Endothelial cell of umbilical vein (primary cell): Measurements from ENCODE around the gene SPINK4. TPM values are rescaled to one million over a fixed set of nuclear protein-coding genes. Genes with fewer than 3 reads are reported as not detected.

Source experiments
- BruUV-seq: library from RNA; stranded (reverse); fragments of 400-500 nt; replicated peaks from 2 replicates; lab custom pipeline; 2021; lab: Mats Ljungman, UMichigan
- CTCF ChIA-PET: fragments of 300-600, 350-600 bp; sonication (Branson Sonifier 250); formaldehyde crosslinking; loops from one replicate; lab custom pipeline; 2021; ENCODE audit warnings: antibody characterized with exemption, inconsistent platforms; lab: Charles Lee
- POLR2A ChIA-PET: fragments of 300-600, 350-600 bp; sonication (Branson Sonifier 250); formaldehyde crosslinking; loops from one replicate; lab custom pipeline; 2021; ENCODE audit warnings: antibody characterized with exemption, inconsistent platforms; lab: Charles Lee
- DNase-seq: peaks from one replicate; pipeline ENCODE4 v3.0.0-alpha.2; 2011; ENCODE audit warnings: low read depth, low spot score
- FAIRE-seq: peaks from 2 replicates; lab custom pipeline; 2011; peaks lifted over from hg19 to GRCh38; lab: Jason Lieb, UNC
- H2AFZ ChIP-seq: 2 replicates; pipeline ENCODE4 v1.6.0; 2012; ENCODE audit warnings: low read depth, low read length, control low read depth, inconsistent platforms
- H3K27ac ChIP-seq: 2 replicates; pipeline ENCODE4 v1.5.1; 2011; ENCODE audit warnings: low read depth, mild to moderate bottlenecking, control low read depth, low read length, moderate library complexity; ENCODE audit not compliant: insufficient read depth
- H3K27me3 ChIP-seq, 2 experiments: 2 replicates each; pipeline versions ENCODE4 v1.6.0 to v1.6.1; 2011; ENCODE audit warnings: low read length in 2 of 2, mixed read lengths in 1 of 2; ENCODE audit not compliant: control insufficient read depth in 2 of 2, insufficient read depth in 2 of 2
- H3K36me3 ChIP-seq, 2 experiments: 2 replicates in 1 of 2; 3 replicates in 1 of 2; pipeline ENCODE4 v1.5.1; 2011; ENCODE audit warnings: low read length in 2 of 2, mild to moderate bottlenecking in 1 of 2, moderate library complexity in 1 of 2; ENCODE audit not compliant: control insufficient read depth in 2 of 2, insufficient read depth in 2 of 2; ENCODE audit errors: extremely low read depth in 1 of 2
- H3K4me1 ChIP-seq: 3 replicates; pipeline ENCODE4 v1.5.1; 2011; ENCODE audit warnings: mild to moderate bottlenecking, low read length; ENCODE audit not compliant: control insufficient read depth, insufficient read depth; ENCODE audit errors: extremely low read depth
- H3K4me2 ChIP-seq: 2 replicates; pipeline ENCODE4 v1.6.1; 2011; ENCODE audit warnings: low read length, control low read depth, mixed read lengths; ENCODE audit not compliant: insufficient read depth
- H3K4me3 ChIP-seq, 3 experiments: fragments of 200-600 bp in 1 of 3; sonication (generic), shearing (Covaris generic) in 1 of 3; replicated peaks in 1 of 3; 2 replicates each; pipeline ENCODE4 v1.5.1; 2011 to 2016; ENCODE audit warnings: control low read depth in 3 of 3, low read length in 3 of 3, mild to moderate bottlenecking in 2 of 3, inconsistent platforms in 1 of 3, low read depth in 1 of 3, moderate library complexity in 1 of 3; ENCODE audit not compliant: insufficient read depth in 1 of 3
- H3K79me2 ChIP-seq: 2 replicates; pipeline ENCODE4 v1.6.0; 2012; ENCODE audit warnings: low read length, inconsistent platforms; ENCODE audit not compliant: control insufficient read depth, insufficient read depth
- H3K9ac ChIP-seq: replicated peaks from 2 replicates; pipeline ENCODE3; 2011; ENCODE audit warnings: low read length, control low read depth; ENCODE audit not compliant: insufficient read depth; ENCODE audit errors: extremely low read depth
- H3K9me1 ChIP-seq: replicated peaks from 3 replicates; pipeline ENCODE4 v1.6.0; 2011; ENCODE audit warnings: mild to moderate bottlenecking, low read length; ENCODE audit not compliant: control insufficient read depth, insufficient read depth; ENCODE audit errors: extremely low read depth
- H3K9me3 ChIP-seq: replicated peaks from 2 replicates; pipeline ENCODE4 v1.5.1; 2012; ENCODE audit warnings: low read length, inconsistent platforms; ENCODE audit not compliant: control insufficient read depth, insufficient read depth
- H4K20me1 ChIP-seq: replicated peaks from 2 replicates; pipeline ENCODE3; 2011; ENCODE audit warnings: mild to moderate bottlenecking, low read length; ENCODE audit not compliant: control insufficient read depth, insufficient read depth; ENCODE audit errors: extremely low read depth
- CTCF ChIP-seq, 2 donors: IDR thresholded peaks; 1 replicate in 1 of 2; 2 replicates in 1 of 2; pipeline ENCODE4 v1.5.1; 2011; ENCODE audit warnings: low read length in 2 of 2, mild to moderate bottlenecking in 2 of 2, moderate library complexity in 2 of 2, control low read depth in 1 of 2, inconsistent platforms in 1 of 2, low read depth in 1 of 2; ENCODE audit not compliant: insufficient read depth in 1 of 2; ENCODE audit errors: extremely low read depth in 1 of 2
- EZH2 ChIP-seq: IDR thresholded peaks from 2 replicates; pipeline ENCODE4 v1.6.1; 2012; ENCODE audit warnings: borderline replicate concordance, low read depth, mild to moderate bottlenecking, moderate library complexity, low read length, inconsistent platforms; ENCODE audit not compliant: severe bottlenecking
- FOS ChIP-seq: IDR thresholded peaks from 2 replicates; pipeline ENCODE4 v1.6.1; 2011; ENCODE audit warnings: mild to moderate bottlenecking, low read length, moderate library complexity, borderline replicate concordance; ENCODE audit not compliant: insufficient read depth
- GATA2 ChIP-seq: IDR thresholded peaks from 2 replicates; pipeline ENCODE4 v1.7.0; 2011; ENCODE audit warnings: low read depth, mild to moderate bottlenecking, moderate library complexity, mixed read lengths, low read length; ENCODE audit not compliant: insufficient read length, insufficient read depth
- JUN ChIP-seq: IDR thresholded peaks from 2 replicates; pipeline ENCODE4 v1.6.1; 2011; ENCODE audit warnings: borderline replicate concordance, low read depth; ENCODE audit not compliant: insufficient read length, insufficient read depth
- MAX ChIP-seq: IDR thresholded peaks from 2 replicates; pipeline ENCODE4 v1.6.1; 2011; ENCODE audit not compliant: insufficient read depth, insufficient read length
- MYC ChIP-seq: IDR thresholded peaks from one replicate; pipeline ENCODE4 v1.6.1; 2011; ENCODE audit warnings: mild to moderate bottlenecking, low read depth, low read length
- POLR2A ChIP-seq: IDR thresholded peaks from 2 replicates; pipeline ENCODE4 v1.6.1; 2012; ENCODE audit warnings: low read depth, mild to moderate bottlenecking, control low read depth, low read length
- POLR2AphosphoS5 ChIP-seq: IDR thresholded peaks from 2 replicates; pipeline ENCODE4 v1.6.1; 2012; ENCODE audit warnings: low read depth, mild to moderate bottlenecking, control low read depth, low read length, moderate library complexity; ENCODE audit not compliant: insufficient read depth
- dilution Hi-C: fragments of 300-500 bp; cut with MboI; formaldehyde crosslinking; loops from one replicate; pipeline ENCODE4 v1.15.0; 2019; ENCODE audit warnings: low sequenced_read_pairs; ENCODE audit not compliant: extremely low pct_ligation_motif_present
- intact Hi-C: fragments of 100-400 bp; cut with micrococcal nuclease; formaldehyde crosslinking; loops from one replicate; pipeline ENCODE4 v1.10.0; 2022
- polyA plus RNA-seq, 4 experiments: library from polyadenylated mRNA; depleted of rRNA in 3 of 4; stranded (reverse) in 3 of 4; unstranded in 1 of 4; fragments of >200 nt; gene quantifications; 2 replicates each; pipeline versions ENCODE4 v1.2.1 to v1.2.3, GENCODE V29; 2011 to 2012; ENCODE audit warnings: missing spikeins in 1 of 4
- total RNA-seq: library from RNA; stranded (reverse); gene quantifications from 2 replicates; pipeline ENCODE4 v1.2.3, GENCODE V29; 2021

SPINK4 gene
- total and polyA plus RNA-seq, 2 donors (not counting 3 experiments of a cell fraction or from before 2014, with no cell fraction given) = not detected

- Histone ChIP-seq H3K4me1 (peaks cover 2% of the 10 kb centered on the region), H3K4me2 (no peak overlapping the region), H3K27me3 (no peaks in the 10 kb centered on the region), H4K20me1 (no peaks in the 10 kb centered on the region), H3K9me1 (no peaks in the 10 kb centered on the region), H3K9ac (no peak overlapping the region), H3K4me3 (no peak overlapping the region), H2AFZ (no peak overlapping the region), H3K79me2 (peaks cover 49% of the 10 kb centered on the region), H3K36me3 (peaks cover 11 to 20% of the 10 kb centered on the region in 2 experiments), H3K9me3 (no peaks in the 10 kb centered on the region), H3K27ac (no peak overlapping the region)
- no TSS peak for BruUV-seq
- no peak for TF ChIP-seq POLR2AphosphoS5
- TF ChIP-seq EZH2 = no peak
- TF ChIP-seq MAX = no peak
- TF ChIP-seq MYC = no peak
- TF ChIP-seq FOS = no peak
- TF ChIP-seq POLR2A = no peak
- no peak for TF ChIP-seq CTCF (IDR thresholded peaks at IDR 0.05; ENCODE audit: extremely low read depth in 1 of 2, insufficient read depth in 1 of 2, low read depth in 1 of 2, low read length in 2 of 2)
- TF ChIP-seq JUN = no peak
- no peak for TF ChIP-seq GATA2
- CTCF ChIA-PET = interaction anchor here (1.1 to 1.7 kb wide), 3 partner anchors 78 to 170 kb away, joined by 4 to 5 read pairs (median 5); no protein-coding TSS in a partner anchor
- FAIRE-seq (no peak), DNase-seq (peak; percentile 40)
- POLR2A ChIA-PET = no interaction called here
- dilution Hi-C loops = no loop called here
- intact Hi-C loops = no loop called here
Measured at GRCh38 chr9:33297432-33297831, 57.5 kb downstream of the SPINK4 start.

Other genes with a start within 250 kb of the SPINK4 start
- gene APTX, start 238.5 kb upstream of the SPINK4 start, total RNA-seq = 33.6 and 34.0 TPM in 2 replicates
- gene APTX, start 238.5 kb upstream of the SPINK4 start, polyA plus RNA-seq = 19.6 and 21.3 TPM in 2 replicates
- gene DNAJA1, start 214.9 kb upstream of the SPINK4 start, total RNA-seq = 177 and 182 TPM in 2 replicates
- 53.4 and 72.9 TPM in 2 replicates for gene DNAJA1, start 214.9 kb upstream of the SPINK4 start, polyA plus RNA-seq
- 21.7 and 22.2 TPM in 2 replicates for gene SMU1, start 163.5 kb upstream of the SPINK4 start, total RNA-seq
- 7.4 and 8.5 TPM in 2 replicates for gene SMU1, start 163.5 kb upstream of the SPINK4 start, polyA plus RNA-seq
- gene B4GALT1, start 72.8 kb upstream of the SPINK4 start, total RNA-seq = 65.6 and 66.5 TPM in 2 replicates
- 61.3 and 61.4 TPM in 2 replicates for gene B4GALT1, start 72.8 kb upstream of the SPINK4 start, polyA plus RNA-seq
- gene BAG1, start 24.5 kb downstream of the SPINK4 start, total RNA-seq = 87.4 and 98.7 TPM in 2 replicates
- gene BAG1, start 24.5 kb downstream of the SPINK4 start, polyA plus RNA-seq = 25.2 and 44.6 TPM in 2 replicates
- gene CHMP5, start 24.9 kb downstream of the SPINK4 start, total RNA-seq = 54.5 and 55.8 TPM in 2 replicates
- 22.6 and 33.2 TPM in 2 replicates for gene CHMP5, start 24.9 kb downstream of the SPINK4 start, polyA plus RNA-seq
- 21.7 and 22.1 TPM in 2 replicates for gene NFX1, start 50.3 kb downstream of the SPINK4 start, total RNA-seq
- gene NFX1, start 50.3 kb downstream of the SPINK4 start, polyA plus RNA-seq = 17.4 and 19.3 TPM in 2 replicates
- 2.3 and 3.7 TPM in 2 replicates for gene AQP7, start 162.4 kb downstream of the SPINK4 start, total RNA-seq
- gene AQP7, start 162.4 kb downstream of the SPINK4 start, polyA plus RNA-seq = not detected in 2 replicates
- gene AQP3, start 207.4 kb downstream of the SPINK4 start, total RNA-seq = 0.39 and 0.93 TPM in 2 replicates
- 1.8 and 1.9 TPM in 2 replicates for gene AQP3, start 207.4 kb downstream of the SPINK4 start, polyA plus RNA-seq
- 42.3 and 45.1 TPM in 2 replicates for gene NOL6, start 233.8 kb downstream of the SPINK4 start, total RNA-seq
- gene NOL6, start 233.8 kb downstream of the SPINK4 start, polyA plus RNA-seq = 35.7 and 39.8 TPM in 2 replicates